Naive thymus-derived CD8-positive, alpha-beta T cell (primary cell): ENCODE measurements around the gene TBR1. TPM values are rescaled to one million over a fixed set of nuclear protein-coding genes. Genes with fewer than 3 reads are reported as not detected.

ENCODE experiments used
- ATAC-seq, 2 donors: fragments of 150-1000 bp; cut with Tn5 transposase in 1 of 2; sonication (Bioruptor Pico), chemical (Tn5 transposase) in 1 of 2; 1 replicate in 1 of 2; 2 replicates in 1 of 2; pipeline ENCODE4 v1.10.0; 2021; ENCODE audit warnings: mild to moderate bottlenecking in 2 of 2, moderate library complexity in 2 of 2
- POLR2A ChIA-PET: fragments of 350-600 bp; sonication (Branson Sonifier 250); formaldehyde crosslinking; loops from one replicate; lab custom pipeline; 2021; ENCODE audit warnings: antibody characterized with exemption; lab: Charles Lee
- DNase-seq, 10 donors: peaks; one replicate each; pipeline versions ENCODE4 v3.0.0 to v3.0.0-alpha.2; 2020 to 2022
- H3K27ac Mint-ChIP-seq, 10 donors: one replicate each; pipeline ENCODE4 v1.8.0; 2020 to 2022; ENCODE audit warnings: mild to moderate bottlenecking in 10 of 10, mixed read lengths in 10 of 10, moderate library complexity in 4 of 10, inconsistent platforms in 1 of 10
- H3K27me3 Mint-ChIP-seq, 5 donors: one replicate each; pipeline ENCODE4 v1.8.0; 2021 to 2022; ENCODE audit warnings: mixed read lengths in 5 of 5
- H3K36me3 Mint-ChIP-seq, 3 donors: one replicate each; pipeline ENCODE4 v1.8.0; 2020 to 2022; ENCODE audit warnings: mixed read lengths in 3 of 3, mild to moderate bottlenecking in 2 of 3, inconsistent platforms in 1 of 3
- H3K4me1 Mint-ChIP-seq, 4 donors: one replicate each; pipeline ENCODE4 v1.8.0; 2021 to 2022; ENCODE audit warnings: mixed read lengths in 4 of 4
- H3K4me3 Mint-ChIP-seq, 10 donors: one replicate each; pipeline ENCODE4 v1.8.0; 2020 to 2022; ENCODE audit warnings: mild to moderate bottlenecking in 10 of 10, mixed read lengths in 10 of 10, moderate library complexity in 6 of 10, inconsistent platforms in 1 of 10
- H3K9me3 Mint-ChIP-seq, 9 donors: one replicate each; pipeline ENCODE4 v1.8.0; 2020 to 2022; ENCODE audit warnings: mixed read lengths in 9 of 9, mild to moderate bottlenecking in 3 of 9, inconsistent platforms in 1 of 9, moderate library complexity in 1 of 9
- polyA plus RNA-seq, 3 donors: library from polyadenylated mRNA; unstranded; fragments of 300-500 nt; fragmentation: Illumina TruSeq; gene quantifications; one replicate each; pipeline ENCODE4 v1.2.3, GENCODE V29; 2021
- total RNA-seq, 8 experiments: library from RNA in 2 of 8; stranded (reverse) in 2 of 8; gene quantifications; one replicate each; pipeline ENCODE4 v1.2.3 and lab custom pipeline; 2021 to 2026

The TBR1 gene
- total RNA-seq, result not detected
- not detected for polyA plus RNA-seq
- total RNA-seq (lab: John Stamatoyannopoulos, UW), result 0 to 0.42 (median 0.17) reads per million in 6 experiments

- Mint-ChIP-seq H3K36me3 (peaks cover 3 to 10% (median 10%) of the 10 kb centered on the region in 3 donors), H3K27ac (peak within 1 kb of the TSS in 2 of 10 donors; percentile 9 to 70), H3K27me3 (peaks cover 53 to 78% (median 65%) of the 10 kb centered on the region in 5 donors), H3K4me3 (peak within 1 kb of the TSS; percentile 60 to 92 (median 76)), H3K4me1 (peaks cover 31 to 59% (median 46%) of the 10 kb centered on the region in 4 donors), H3K9me3 (peaks cover 0 to 3% (median 0%) of the 10 kb centered on the region in 9 donors)
- POLR2A ChIA-PET, result no interaction called here
- peak in 2 of 10 donors; percentile 32 to 36 for DNase-seq
- ATAC-seq, result peak in 1 of 2 donors; percentile 3
These were observed at the start of gene TBR1 for GRCh38 chr2:161415987-161416707. TBR1 (plus strand) TSS chr2:161416297; CDS start chr2:161416411, 114 bp downstream.

DNA sequence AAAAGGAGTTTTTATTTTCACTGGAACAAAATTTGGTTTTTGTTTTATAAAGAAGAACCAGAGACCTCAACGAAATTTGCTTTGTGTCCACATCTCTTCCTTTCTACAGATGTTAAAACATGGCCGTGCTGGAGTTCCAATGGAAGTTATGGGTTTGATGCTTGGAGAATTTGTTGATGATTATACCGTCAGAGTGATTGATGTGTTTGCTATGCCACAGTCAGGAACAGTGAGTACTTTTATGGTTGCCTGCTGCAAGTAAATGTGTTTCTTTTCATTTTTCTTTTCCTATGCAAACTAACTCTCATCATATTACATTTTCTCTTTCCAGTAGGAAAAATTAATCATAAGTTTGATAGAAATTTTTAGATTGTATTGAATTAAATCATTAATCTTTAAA is 48.4 kb upstream of the TBR1 start:
- DNase-seq (no peak), ATAC-seq (no peak)
- POLR2A ChIA-PET, result no interaction called here
- Mint-ChIP-seq H3K27ac (no peak overlapping the region), H3K27me3 (no peaks in the 10 kb centered on the region), H3K36me3 (peaks cover 15 to 51% (median 32%) of the 10 kb centered on the region in 3 donors), H3K4me3 (no peak overlapping the region), H3K9me3 (peaks cover 0 to 15% (median 3%) of the 10 kb centered on the region in 9 donors), H3K4me1 (peaks cover 0 to 11% (median 1%) of the 10 kb centered on the region in 4 donors)

- Mint-ChIP-seq H3K4me3 (no peak overlapping the region), H3K9me3 (no peaks in the 10 kb centered on the region), H3K4me1 (peaks cover 0 to 9% (median 1%) of the 10 kb centered on the region in 4 donors), H3K27ac (no peak overlapping the region), H3K36me3 (peaks cover 11 to 50% (median 24%) of the 10 kb centered on the region in 3 donors), H3K27me3 (no peaks in the 10 kb centered on the region)
- DNase-seq (no peak), ATAC-seq (no peak)
- POLR2A ChIA-PET, result no interaction called here
These were observed 46.8 kb upstream of the TBR1 start for GRCh38 chr2:161369311-161369710.

DNA sequence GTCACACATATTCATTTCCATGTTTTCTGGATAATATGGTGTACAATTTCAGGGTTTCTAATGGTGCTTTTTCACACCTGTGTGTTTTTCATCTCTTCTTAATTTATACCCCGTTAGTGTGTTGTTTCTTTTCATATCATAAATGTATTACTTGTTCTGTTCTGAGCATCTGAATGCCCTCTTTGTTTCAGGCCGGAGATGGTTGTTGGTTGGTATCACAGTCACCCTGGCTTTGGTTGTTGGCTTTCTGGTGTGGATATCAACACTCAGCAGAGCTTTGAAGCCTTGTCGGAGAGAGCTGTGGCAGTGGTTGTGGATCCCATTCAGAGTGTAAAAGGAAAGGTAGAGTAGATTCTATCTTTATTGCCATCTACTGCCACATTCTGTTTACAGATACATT is 45.1 kb upstream of the TBR1 start:
- DNase-seq, result no peak
- Mint-ChIP-seq H3K27me3 (no peaks in the 10 kb centered on the region), H3K27ac (no peak overlapping the region), H3K9me3 (no peaks in the 10 kb centered on the region), H3K4me3 (no peak overlapping the region), H3K4me1 (no peaks in the 10 kb centered on the region), H3K36me3 (peaks cover 11 to 55% (median 23%) of the 10 kb centered on the region in 3 donors)
- POLR2A ChIA-PET, result no interaction called here
- ATAC-seq, result no peak

DNA sequence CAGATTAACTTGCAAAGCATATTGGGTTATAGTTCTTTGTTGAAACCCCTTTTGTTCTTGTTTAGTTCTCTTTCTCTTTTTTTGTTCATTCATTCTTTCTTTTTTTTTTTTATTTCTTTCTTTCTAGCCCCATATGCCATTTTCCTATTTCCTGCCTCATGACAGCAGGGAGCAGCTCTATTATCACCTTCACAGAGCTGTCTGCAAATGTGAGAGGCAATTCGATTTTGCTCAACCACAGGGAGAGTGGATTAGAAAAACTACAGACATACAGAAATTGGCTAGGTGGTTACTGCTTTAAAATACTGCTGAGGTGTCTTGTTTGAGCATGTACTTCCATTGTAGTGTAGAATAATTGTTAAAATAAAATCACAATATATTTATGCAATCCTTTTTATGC is 44.2 kb upstream of the TBR1 start:
- no peak overlapping the region for H3K27ac Mint-ChIP-seq
- no peaks in the 10 kb centered on the region for H3K27me3 Mint-ChIP-seq
- H3K9me3 Mint-ChIP-seq, result no peaks in the 10 kb centered on the region
- H3K36me3 Mint-ChIP-seq, result peaks cover 11 to 52% (median 25%) of the 10 kb centered on the region in 3 donors
- DNase-seq, result no peak
- no peak overlapping the region for H3K4me3 Mint-ChIP-seq
- H3K4me1 Mint-ChIP-seq, result no peaks in the 10 kb centered on the region
- ATAC-seq, result no peak
- POLR2A ChIA-PET, result no interaction called here

GRCh38 chr2:161373942-161374341 is 42.2 kb upstream of the TBR1 start:
- Mint-ChIP-seq H3K36me3 (peaks cover 5 to 44% (median 22%) of the 10 kb centered on the region in 3 donors), H3K4me1 (no peaks in the 10 kb centered on the region), H3K27ac (no peak overlapping the region), H3K9me3 (no peaks in the 10 kb centered on the region), H3K27me3 (no peaks in the 10 kb centered on the region), H3K4me3 (no peak overlapping the region)
- DNase-seq (no peak), ATAC-seq (no peak)
- POLR2A ChIA-PET, result no interaction called here

GRCh38 chr2:161374446-161374845 is 41.7 kb upstream of the TBR1 start:
- POLR2A ChIA-PET, result no interaction called here
- DNase-seq, result no peak
- no peak overlapping the region for H3K4me3 Mint-ChIP-seq
- no peak for ATAC-seq
- no peak overlapping the region for H3K27ac Mint-ChIP-seq
- no peaks in the 10 kb centered on the region for H3K27me3 Mint-ChIP-seq
- H3K9me3 Mint-ChIP-seq, result no peaks in the 10 kb centered on the region
- H3K36me3 Mint-ChIP-seq, result peaks cover 5 to 44% (median 22%) of the 10 kb centered on the region in 3 donors
- H3K4me1 Mint-ChIP-seq, result no peaks in the 10 kb centered on the region

- ATAC-seq (no peak), DNase-seq (no peak)
- POLR2A ChIA-PET, result no interaction called here
- Mint-ChIP-seq H3K4me1 (peaks cover 1 to 13% (median 7%) of the 10 kb centered on the region in 4 donors), H3K9me3 (no peaks in the 10 kb centered on the region), H3K27me3 (no peaks in the 10 kb centered on the region), H3K36me3 (peaks cover 0 to 26% (median 12%) of the 10 kb centered on the region in 3 donors), H3K4me3 (no peak overlapping the region), H3K27ac (no peak overlapping the region)
These were observed 36.4 kb upstream of the TBR1 start for GRCh38 chr2:161379740-161380139.

DNA sequence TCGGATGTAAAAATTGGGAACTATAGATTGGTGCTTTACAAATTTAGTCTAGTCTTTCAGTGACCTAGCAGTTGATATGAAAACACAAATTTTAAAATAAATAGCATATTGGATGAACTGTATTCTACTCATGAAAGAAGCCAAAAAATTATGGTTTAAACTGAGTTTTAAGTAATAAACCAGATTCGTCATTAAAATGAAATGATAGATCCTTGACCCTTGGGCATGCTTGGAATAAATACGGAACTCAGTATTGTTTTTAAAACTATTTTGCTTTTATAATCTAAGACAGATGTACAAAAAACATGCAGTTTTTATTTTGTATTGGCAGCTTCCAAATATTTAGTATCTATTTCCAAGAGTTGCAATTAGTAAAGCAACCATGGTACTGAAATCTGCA is 34.6 kb upstream of the TBR1 start:
- no peak for ATAC-seq
- Mint-ChIP-seq H3K27me3 (no peaks in the 10 kb centered on the region), H3K4me3 (no peak overlapping the region), H3K4me1 (peaks cover 2 to 22% (median 15%) of the 10 kb centered on the region in 4 donors), H3K9me3 (no peaks in the 10 kb centered on the region), H3K36me3 (peaks cover 0 to 31% (median 13%) of the 10 kb centered on the region in 3 donors), H3K27ac (no peak overlapping the region)
- no peak for DNase-seq
- POLR2A ChIA-PET, result no interaction called here

- H3K4me3 Mint-ChIP-seq, result no peak overlapping the region
- no peak overlapping the region for H3K27ac Mint-ChIP-seq
- ATAC-seq (no peak), DNase-seq (no peak)
- H3K36me3 Mint-ChIP-seq, result peaks cover 0 to 35% (median 21%) of the 10 kb centered on the region in 3 donors
- H3K27me3 Mint-ChIP-seq, result no peaks in the 10 kb centered on the region
- no peaks in the 10 kb centered on the region for H3K9me3 Mint-ChIP-seq
- H3K4me1 Mint-ChIP-seq, result peaks cover 2 to 23% (median 15%) of the 10 kb centered on the region in 4 donors
- POLR2A ChIA-PET, result no interaction called here
These were observed 33.4 kb upstream of the TBR1 start for GRCh38 chr2:161382747-161383146.

- Mint-ChIP-seq H3K9me3 (no peaks in the 10 kb centered on the region), H3K4me1 (peaks cover 2 to 29% (median 15%) of the 10 kb centered on the region in 4 donors), H3K36me3 (peaks cover 0 to 31% (median 20%) of the 10 kb centered on the region in 3 donors), H3K4me3 (peak overlapping the region in 6 of 10 donors; percentile 14 to 49 (median 24)), H3K27ac (peak overlapping the region in 5 of 10 donors; percentile 18 to 65 (median 33)), H3K27me3 (no peaks in the 10 kb centered on the region)
- peak; percentile 58 to 98 for ATAC-seq
- POLR2A ChIA-PET, result no interaction called here
- peak in 6 of 10 donors; percentile 4 to 67 (median 24) for DNase-seq
These were observed 31.2 kb upstream of the TBR1 start for GRCh38 chr2:161384864-161385263.

DNA sequence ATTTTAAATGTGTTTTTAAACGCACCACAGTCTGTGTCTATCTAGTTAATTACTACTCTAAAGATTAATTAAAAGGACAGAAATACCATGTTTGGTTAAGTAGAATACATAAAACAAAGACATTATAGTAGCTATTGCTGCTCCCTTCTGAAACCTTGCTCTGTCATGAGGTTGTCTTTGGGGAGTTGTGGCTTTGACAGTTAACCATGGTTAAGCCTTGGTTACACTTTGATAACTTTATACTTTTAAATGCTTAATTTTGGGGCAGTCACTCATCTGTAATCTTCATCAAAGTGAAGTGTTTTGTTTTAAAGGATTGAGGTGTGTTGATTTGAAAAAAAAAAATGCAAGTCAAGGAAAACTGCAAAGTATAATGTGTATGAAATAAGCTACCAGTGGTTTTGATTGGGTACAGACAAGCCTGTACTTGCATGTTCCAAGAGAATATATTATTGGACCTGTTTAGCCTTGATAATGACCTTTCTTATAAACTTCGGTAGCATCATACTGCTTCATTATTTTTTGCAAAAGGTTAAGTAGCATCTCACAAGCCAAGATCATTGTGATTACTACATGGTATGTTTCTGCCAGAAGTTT is 29.8 kb upstream of the TBR1 start:
- peaks cover 0 to 38% (median 28%) of the 10 kb centered on the region in 3 donors for H3K36me3 Mint-ChIP-seq
- no peak overlapping the region for H3K4me3 Mint-ChIP-seq
- no peaks in the 10 kb centered on the region for H3K27me3 Mint-ChIP-seq
- POLR2A ChIA-PET, result no interaction called here
- H3K4me1 Mint-ChIP-seq, result peaks cover 3 to 29% (median 15%) of the 10 kb centered on the region in 4 donors
- ATAC-seq (no peak), DNase-seq (no peak)
- H3K9me3 Mint-ChIP-seq, result no peaks in the 10 kb centered on the region
- H3K27ac Mint-ChIP-seq, result no peak overlapping the region

DNA sequence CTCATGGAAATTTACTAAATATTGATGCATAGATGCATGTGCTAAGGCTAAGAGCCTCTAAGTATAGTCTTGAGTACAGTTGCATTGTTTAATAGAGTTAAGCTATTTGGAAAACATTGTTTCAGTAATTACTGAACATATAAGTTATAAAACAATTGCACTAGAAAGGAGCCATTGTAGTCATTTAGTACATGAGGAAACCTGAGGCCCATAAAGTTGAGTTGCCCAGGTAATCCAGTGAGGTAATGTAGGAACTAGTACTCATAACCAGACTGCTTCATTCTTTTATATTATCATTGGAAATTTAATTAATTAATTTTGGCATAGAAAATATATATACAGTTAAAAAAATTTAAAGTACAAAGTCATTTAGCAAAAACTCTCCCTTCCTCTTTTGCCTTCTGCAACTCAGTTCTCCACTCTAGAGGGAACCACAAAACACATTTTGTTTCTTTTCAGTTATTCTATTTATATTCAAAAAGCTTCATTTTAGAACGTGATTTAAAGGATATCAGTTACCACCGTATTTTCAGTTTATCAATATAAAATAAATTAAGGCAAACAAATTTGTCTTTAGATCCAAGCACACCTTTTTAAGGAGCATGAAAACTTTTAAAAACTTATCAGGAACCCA is 27.8 kb upstream of the TBR1 start:
- ATAC-seq, result no peak
- H3K9me3 Mint-ChIP-seq, result no peaks in the 10 kb centered on the region
- H3K4me1 Mint-ChIP-seq, result peaks cover 3 to 29% (median 12%) of the 10 kb centered on the region in 4 donors
- peaks cover 0 to 51% (median 38%) of the 10 kb centered on the region in 3 donors for H3K36me3 Mint-ChIP-seq
- H3K27me3 Mint-ChIP-seq, result no peaks in the 10 kb centered on the region
- no peak for DNase-seq
- no peak overlapping the region for H3K4me3 Mint-ChIP-seq
- no peak overlapping the region for H3K27ac Mint-ChIP-seq
- POLR2A ChIA-PET, result no interaction called here
